Stimulated activated CD8-positive, alpha-beta memory T cell treated with anti-CD3 and anti-CD28 coated beads, Interleukin-4, amount 100 ng/mL, for 48 hours (primary cell): ENCODE measurements around the gene RACGAP1.
A peak's percentile ranks its signal among the peaks of the same experiment; 100 is the strongest.
"Not testable (repeated sequence)": the region's sequence is repeated elsewhere in the genome, so short reads cannot be mapped to it uniquely, and the experiment has no call there.

Experiments used
- DNase-seq: peaks from one replicate; pipeline ENCODE4 v3.0.0-alpha.2; 2020

The RACGAP1 gene

GRCh38 chr12:50055831-50056638 is 30.7 kb upstream of the RACGAP1 start:
- peak; percentile 78 for DNase-seq

- DNase-seq, result no peak
Measured at GRCh38 chr12:50053583-50053982, 28.3 kb upstream of the RACGAP1 start.

GRCh38 chr12:50052964-50053363 is 27.7 kb upstream of the RACGAP1 start:
- no peak for DNase-seq

GRCh38 chr12:50052544-50052943 is 27.2 kb upstream of the RACGAP1 start:
- DNase-seq, result no peak

GRCh38 chr12:50051101-50051806 is 26.0 kb upstream of the RACGAP1 start:
- DNase-seq, result no peak

- no peak for DNase-seq
Measured at GRCh38 chr12:50050410-50051098, 25.3 kb upstream of the RACGAP1 start.

- DNase-seq, result no peak
Measured at GRCh38 chr12:50050119-50050385, 24.8 kb upstream of the RACGAP1 start.

GRCh38 chr12:50049254-50050118 is 24.2 kb upstream of the RACGAP1 start:
- DNase-seq, result no peak

GRCh38 chr12:50047693-50048250 is 22.5 kb upstream of the RACGAP1 start:
- DNase-seq, result no peak

GRCh38 chr12:50043854-50044253 is 18.6 kb upstream of the RACGAP1 start:
- DNase-seq, result no peak

- DNase-seq, result peak; percentile 21
Measured at GRCh38 chr12:50043308-50043707, 18.0 kb upstream of the RACGAP1 start.

- no peak for DNase-seq
Measured at GRCh38 chr12:50042693-50043092, 17.4 kb upstream of the RACGAP1 start.

GRCh38 chr12:50041962-50042361 is 16.7 kb upstream of the RACGAP1 start:
- no peak for DNase-seq

GRCh38 chr12:50041062-50041860 is 16.0 kb upstream of the RACGAP1 start:
- no peak for DNase-seq

- DNase-seq, result no peak
Measured at GRCh38 chr12:50040657-50041056, 15.4 kb upstream of the RACGAP1 start.

GRCh38 chr12:50039151-50039835 is 14.0 kb upstream of the RACGAP1 start:
- peak; percentile 99 for DNase-seq

- no peak for DNase-seq
Measured at GRCh38 chr12:50038336-50038735, 13.0 kb upstream of the RACGAP1 start.

- no peak for DNase-seq
Measured at GRCh38 chr12:50032854-50033581, 7.7 kb upstream of the RACGAP1 start.

- DNase-seq, result no peak
Measured at GRCh38 chr12:50032515-50032853, 7.2 kb upstream of the RACGAP1 start.

GRCh38 chr12:50030449-50030848 is 5.2 kb upstream of the RACGAP1 start:
- DNase-seq, result not testable (repeated sequence)

- DNase-seq, result no peak
Measured at GRCh38 chr12:50026691-50027090, 1.4 kb upstream of the RACGAP1 start.
